Measurements from ENCODE around the gene TRAFD1.

DNA sequence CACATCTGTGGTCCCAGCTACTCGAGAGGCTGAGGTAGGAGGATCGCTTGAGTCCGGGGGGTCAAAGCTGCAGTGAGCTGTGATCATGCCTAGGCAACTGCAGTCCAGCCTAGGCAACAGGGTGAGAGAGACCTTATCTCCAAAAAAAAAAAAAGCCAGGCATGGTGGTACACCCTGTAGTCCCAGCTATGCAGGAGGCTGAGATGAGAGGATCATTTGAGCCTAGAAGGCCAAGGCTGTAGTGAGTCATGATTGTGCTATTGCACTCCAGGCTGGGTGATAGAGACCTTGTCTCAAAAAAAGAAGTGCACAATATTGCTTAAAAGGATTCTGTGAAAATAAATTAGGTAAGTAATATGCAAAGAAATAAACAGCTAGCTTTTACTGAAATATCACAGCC is 33.8 kb upstream of the TRAFD1 start:
- TF ChIP-seq, protein P1, sequence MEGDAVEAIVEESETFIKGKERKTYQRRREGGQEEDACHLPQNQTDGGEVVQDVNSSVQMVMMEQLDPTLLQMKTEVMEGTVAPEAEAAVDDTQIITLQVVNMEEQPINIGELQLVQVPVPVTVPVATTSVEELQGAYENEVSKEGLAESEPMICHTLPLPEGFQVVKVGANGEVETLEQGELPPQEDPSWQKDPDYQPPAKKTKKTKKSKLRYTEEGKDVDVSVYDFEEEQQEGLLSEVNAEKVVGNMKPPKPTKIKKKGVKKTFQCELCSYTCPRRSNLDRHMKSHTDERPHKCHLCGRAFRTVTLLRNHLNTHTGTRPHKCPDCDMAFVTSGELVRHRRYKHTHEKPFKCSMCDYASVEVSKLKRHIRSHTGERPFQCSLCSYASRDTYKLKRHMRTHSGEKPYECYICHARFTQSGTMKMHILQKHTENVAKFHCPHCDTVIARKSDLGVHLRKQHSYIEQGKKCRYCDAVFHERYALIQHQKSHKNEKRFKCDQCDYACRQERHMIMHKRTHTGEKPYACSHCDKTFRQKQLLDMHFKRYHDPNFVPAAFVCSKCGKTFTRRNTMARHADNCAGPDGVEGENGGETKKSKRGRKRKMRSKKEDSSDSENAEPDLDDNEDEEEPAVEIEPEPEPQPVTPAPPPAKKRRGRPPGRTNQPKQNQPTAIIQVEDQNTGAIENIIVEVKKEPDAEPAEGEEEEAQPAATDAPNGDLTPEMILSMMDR (conservative IDR thresholded peaks at IDR 0.05; ENCODE audit: low read depth in 2 of 2), result no peak
- TF ChIP-seq, protein P2, sequence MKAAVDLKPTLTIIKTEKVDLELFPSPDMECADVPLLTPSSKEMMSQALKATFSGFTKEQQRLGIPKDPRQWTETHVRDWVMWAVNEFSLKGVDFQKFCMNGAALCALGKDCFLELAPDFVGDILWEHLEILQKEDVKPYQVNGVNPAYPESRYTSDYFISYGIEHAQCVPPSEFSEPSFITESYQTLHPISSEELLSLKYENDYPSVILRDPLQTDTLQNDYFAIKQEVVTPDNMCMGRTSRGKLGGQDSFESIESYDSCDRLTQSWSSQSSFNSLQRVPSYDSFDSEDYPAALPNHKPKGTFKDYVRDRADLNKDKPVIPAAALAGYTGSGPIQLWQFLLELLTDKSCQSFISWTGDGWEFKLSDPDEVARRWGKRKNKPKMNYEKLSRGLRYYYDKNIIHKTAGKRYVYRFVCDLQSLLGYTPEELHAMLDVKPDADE (IDR thresholded peaks at IDR 0.05), result no peak
- TF ChIP-seq EZH2 (IDR thresholded peaks at IDR 0.05; ENCODE audit: low read depth, unreplicated experiment) (no peak), EZH2phosphoT487 (IDR thresholded peaks at IDR 0.05; ENCODE audit: unreplicated experiment) (no peak), POLR2AphosphoS5 (IDR thresholded peaks at IDR 0.05; ENCODE audit: low read depth) (no peak), JUNB (IDR thresholded peaks at IDR 0.05; ENCODE audit: unreplicated experiment) (no peak), CREB1 (CRISPR knock-in tag; IDR thresholded peaks at IDR 0.05; ENCODE audit: low read depth) (no peak), ZNF114 (CRISPR knock-in tag; IDR thresholded peaks at IDR 0.05) (no peak), NANOG (IDR thresholded peaks at IDR 0.05; ENCODE audit: borderline replicate concordance) (no peak)
- TF ChIP-seq, protein P3, sequence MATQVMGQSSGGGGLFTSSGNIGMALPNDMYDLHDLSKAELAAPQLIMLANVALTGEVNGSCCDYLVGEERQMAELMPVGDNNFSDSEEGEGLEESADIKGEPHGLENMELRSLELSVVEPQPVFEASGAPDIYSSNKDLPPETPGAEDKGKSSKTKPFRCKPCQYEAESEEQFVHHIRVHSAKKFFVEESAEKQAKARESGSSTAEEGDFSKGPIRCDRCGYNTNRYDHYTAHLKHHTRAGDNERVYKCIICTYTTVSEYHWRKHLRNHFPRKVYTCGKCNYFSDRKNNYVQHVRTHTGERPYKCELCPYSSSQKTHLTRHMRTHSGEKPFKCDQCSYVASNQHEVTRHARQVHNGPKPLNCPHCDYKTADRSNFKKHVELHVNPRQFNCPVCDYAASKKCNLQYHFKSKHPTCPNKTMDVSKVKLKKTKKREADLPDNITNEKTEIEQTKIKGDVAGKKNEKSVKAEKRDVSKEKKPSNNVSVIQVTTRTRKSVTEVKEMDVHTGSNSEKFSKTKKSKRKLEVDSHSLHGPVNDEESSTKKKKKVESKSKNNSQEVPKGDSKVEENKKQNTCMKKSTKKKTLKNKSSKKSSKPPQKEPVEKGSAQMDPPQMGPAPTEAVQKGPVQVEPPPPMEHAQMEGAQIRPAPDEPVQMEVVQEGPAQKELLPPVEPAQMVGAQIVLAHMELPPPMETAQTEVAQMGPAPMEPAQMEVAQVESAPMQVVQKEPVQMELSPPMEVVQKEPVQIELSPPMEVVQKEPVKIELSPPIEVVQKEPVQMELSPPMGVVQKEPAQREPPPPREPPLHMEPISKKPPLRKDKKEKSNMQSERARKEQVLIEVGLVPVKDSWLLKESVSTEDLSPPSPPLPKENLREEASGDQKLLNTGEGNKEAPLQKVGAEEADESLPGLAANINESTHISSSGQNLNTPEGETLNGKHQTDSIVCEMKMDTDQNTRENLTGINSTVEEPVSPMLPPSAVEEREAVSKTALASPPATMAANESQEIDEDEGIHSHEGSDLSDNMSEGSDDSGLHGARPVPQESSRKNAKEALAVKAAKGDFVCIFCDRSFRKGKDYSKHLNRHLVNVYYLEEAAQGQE (IDR thresholded peaks at IDR 0.05; ENCODE audit: unreplicated experiment), result no peak
